Psoas muscle (tissue), 8 donors: ENCODE results near the gene RNF41. TPM values are rescaled to one million over a fixed set of nuclear protein-coding genes. Genes with fewer than 3 reads are reported as not detected.
"Not testable (repeated sequence)": the region's sequence is repeated elsewhere in the genome, so short reads cannot be mapped to it uniquely, and the experiment has no call there.

Experiments
- ATAC-seq, 4 donors: fragments of 200-7000 bp; cut with Tn5 transposase; one replicate each; pipeline ENCODE4 v1.9.1; 2020; ENCODE audit warnings: moderate library complexity in 3 of 4, mild to moderate bottlenecking in 2 of 4
- DNase-seq, 2 donors: peaks; one replicate each; pipeline ENCODE4 v3.0.0-alpha.2; 2020
- H3K27ac ChIP-seq: fragments of 200-600 bp; one replicate; pipeline ENCODE4 v1.8.0; 2022
- H3K27me3 ChIP-seq, 3 donors: fragments of 200-600 bp in 1 of 3; one replicate each; pipeline versions ENCODE4 v1.6.1 to v1.8.0; 2013 to 2022; ENCODE audit warnings: low read length in 2 of 3, mild to moderate bottlenecking in 2 of 3, moderate library complexity in 1 of 3; ENCODE audit not compliant: insufficient read depth in 3 of 3
- H3K36me3 ChIP-seq, 2 donors: fragments of 200-600 bp in 1 of 2; one replicate each; pipeline versions ENCODE4 v1.6.1 to v1.8.0; 2013 to 2022; ENCODE audit warnings: low read depth in 1 of 2, mild to moderate bottlenecking in 1 of 2, moderate library complexity in 1 of 2; ENCODE audit not compliant: insufficient read depth in 1 of 2
- H3K4me1 ChIP-seq: fragments of 200-600 bp; one replicate; pipeline ENCODE4 v1.8.0; 2022
- H3K4me3 ChIP-seq: fragments of 200-600 bp; one replicate; pipeline ENCODE4 v1.8.0; 2022; ENCODE audit warnings: mild to moderate bottlenecking
- H3K9me3 ChIP-seq: fragments of 200-600 bp; one replicate; pipeline ENCODE4 v1.8.0; 2022
- CTCF ChIP-seq: fragments of 200-600 bp; IDR thresholded peaks from one replicate; pipeline ENCODE4 v1.8.0; 2022; ENCODE audit warnings: antibody characterized with exemption
- WGBS, 3 donors: extraction: QIAGEN DNeasy Blood & Tissue Kit; methylation state at CpG; one replicate each; pipeline versions ENCODE4 v1.1.6 to v1.1.7; 2013; 5-methylcytosine and 5-hydroxymethylcytosine counted together
- intact Hi-C, 2 donors: fragments of 100-400 bp; cut with DNase I; formaldehyde crosslinking; loops; one replicate each; pipeline versions ENCODE4 v1.11.0 to v1.14.2; 2022
- long read RNA-seq, 2 donors: library from polyadenylated mRNA; unstranded; transcript quantifications; one replicate each; pipeline ENCODE4 v2.0.0, GENCODE V29; 2021
- polyA plus RNA-seq, 3 donors: library from polyadenylated mRNA; stranded (reverse); fragments of 200-250 nt; gene quantifications; one replicate each; pipeline ENCODE4 v1.2.3, GENCODE V29; 2013
- total RNA-seq, 4 donors: library from RNA; stranded (reverse); fragmentation: NEBNext Ultra II Directional in 2 of 4; extraction: Animal tissue kit (Norgen Biotek cat#: 25700) in 2 of 4; gene quantifications; one replicate each; pipeline versions ENCODE4 v1.2.1 to v1.2.4, GENCODE V29; 2021 to 2023
- donor health status: healthy with polysubstance abuse.
- donor health status: DM: no; HTN: no; CAD: no; lungs with moderate emphysema.
- donor health status: Bipolar disorder and iron deficiency.
- donor health status: healthy.
- donor health status: DM: yes; HTN: yes; CAD: no.
- donor health status: DM: no; HTN: no; CAD: no.
- donor health status: DM: no; HTN: no; CAD: no.
- donor health status: DM: yes; HTN: yes; CAD: no.

RNF41 gene
- total RNA-seq (10 to 100 TPM; 22.4 to 41.7 (median 34.8) TPM), polyA plus RNA-seq (10 to 100 TPM; 21.9 to 54.9 (median 22.9) TPM)
- long read RNA-seq, donor 1, full-length matches to known transcripts = 13 of 18 reads
- long read RNA-seq, donor 1, partial matches to known transcripts = 0 of 18 reads
- long read RNA-seq, donor 1, other reads (novel, unspliced or antisense) = 5 of 18 reads
- long read RNA-seq, donor 2, full-length matches to known transcripts = 36 of 48 reads
- long read RNA-seq, donor 2, partial matches to known transcripts = 2 of 48 reads
- long read RNA-seq, donor 2, other reads (novel, unspliced or antisense) = 10 of 48 reads

DNA sequence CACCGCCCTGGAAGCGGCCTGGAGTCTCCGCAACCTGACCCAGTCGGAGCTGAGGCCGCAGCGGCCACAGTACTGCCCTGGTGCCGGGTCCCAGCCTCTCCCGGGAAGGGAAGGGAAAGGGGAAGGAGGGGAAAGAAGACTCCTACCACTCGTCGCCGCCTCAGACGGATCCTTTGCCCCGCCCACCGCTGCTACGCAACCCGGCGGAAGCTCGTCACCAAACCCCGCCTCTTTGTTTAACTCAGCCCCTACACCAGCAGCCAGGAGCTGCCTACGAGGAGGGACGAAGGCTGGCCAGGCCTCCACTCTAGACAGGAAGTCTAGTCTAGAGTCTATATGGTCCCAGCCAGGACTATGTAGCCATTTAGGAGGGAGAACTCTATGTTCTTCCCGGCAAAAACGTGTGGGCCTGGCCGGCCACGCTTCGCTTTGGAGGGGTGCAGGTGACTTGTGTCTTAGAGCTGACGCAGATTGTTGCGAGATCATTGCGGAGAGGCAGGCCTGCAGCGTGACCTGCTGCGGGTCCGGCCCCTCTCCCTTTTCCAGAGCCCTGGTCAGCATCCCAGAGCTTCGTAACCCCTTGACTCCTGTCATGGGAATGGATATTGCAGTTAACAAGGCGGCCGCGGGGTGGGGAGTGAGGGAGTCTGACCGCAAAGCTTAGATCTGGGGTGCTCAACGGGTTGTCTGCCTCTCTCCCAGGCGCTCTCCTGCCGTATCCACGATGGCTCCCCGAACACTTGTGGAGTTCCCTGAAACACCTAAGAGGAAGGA is at the start of gene RNF41:
Gene RNF41 (minus strand): TSS at position 166 of the 774 bp plus-strand sequence. CDS start 7,875 bp downstream, outside the sequence.
- 0 to 1% (median 1%) methylated on average over 41 to 42 of the region's 42 CpGs for WGBS, 3 donors
- DNase-seq (peak; percentile 97 to 98), ATAC-seq (peak; percentile 85 to 88 (median 86))
- Histone ChIP-seq H3K4me3 (peak within 1 kb of the TSS; percentile 73), H3K9me3 (no peaks in the 10 kb centered on the region), H3K27me3 (no peaks in the 10 kb centered on the region), H3K36me3 (peaks cover 0 to 15% of the 10 kb centered on the region in 2 donors), H3K4me1 (peaks cover 40% of the 10 kb centered on the region), H3K27ac (peak within 1 kb of the TSS; percentile 96)
- intact Hi-C loops = loop anchor here (2.0 to 5.0 kb wide), 4 partner anchors 35 to 105 kb away; partner anchors contain the start of genes ANKRD52 (in 1 of the 2), RPL41 (in 1 of the 2), SMARCC2 (in 1 of the 2) and ZC3H10 (in 1 of the 2)
- peak; percentile 17 for TF ChIP-seq CTCF

GRCh38 chr12:56271031-56271430 is 49.3 kb upstream of the RNF41 start:
- 3 to 7% (median 7%) methylated on average over 1 of the region's 1 CpG for WGBS, 3 donors
- Histone ChIP-seq H3K4me1 (peaks cover 55% of the 10 kb centered on the region), H3K27ac (peak overlapping the region; percentile 65), H3K4me3 (peak overlapping the region; percentile 2), H3K9me3 (no peaks in the 10 kb centered on the region), H3K27me3 (no peaks in the 10 kb centered on the region), H3K36me3 (peaks cover 9 to 66% of the 10 kb centered on the region in 2 donors)
- intact Hi-C loops = no loop called here
- no peak for DNase-seq
- TF ChIP-seq CTCF = peak; percentile 45
- peak; percentile 61 to 83 (median 74) for ATAC-seq

- 7 to 14% (median 7%) methylated on average over 21 of the region's 21 CpGs for WGBS, 3 donors
- Histone ChIP-seq H3K27ac (peak overlapping the region; percentile 96), H3K4me3 (peak overlapping the region; percentile 87), H3K27me3 (no peaks in the 10 kb centered on the region), H3K4me1 (peaks cover 59% of the 10 kb centered on the region), H3K9me3 (no peaks in the 10 kb centered on the region), H3K36me3 (peaks cover 4 to 31% of the 10 kb centered on the region in 2 donors)
- TF ChIP-seq CTCF = no peak
- DNase-seq = peak; percentile 74 to 86
- intact Hi-C loops = no loop called here
- ATAC-seq = peak; percentile 15 to 59 (median 42)
These were observed 45.8 kb upstream of the RNF41 start for GRCh38 chr12:56267443-56268071.

DNA sequence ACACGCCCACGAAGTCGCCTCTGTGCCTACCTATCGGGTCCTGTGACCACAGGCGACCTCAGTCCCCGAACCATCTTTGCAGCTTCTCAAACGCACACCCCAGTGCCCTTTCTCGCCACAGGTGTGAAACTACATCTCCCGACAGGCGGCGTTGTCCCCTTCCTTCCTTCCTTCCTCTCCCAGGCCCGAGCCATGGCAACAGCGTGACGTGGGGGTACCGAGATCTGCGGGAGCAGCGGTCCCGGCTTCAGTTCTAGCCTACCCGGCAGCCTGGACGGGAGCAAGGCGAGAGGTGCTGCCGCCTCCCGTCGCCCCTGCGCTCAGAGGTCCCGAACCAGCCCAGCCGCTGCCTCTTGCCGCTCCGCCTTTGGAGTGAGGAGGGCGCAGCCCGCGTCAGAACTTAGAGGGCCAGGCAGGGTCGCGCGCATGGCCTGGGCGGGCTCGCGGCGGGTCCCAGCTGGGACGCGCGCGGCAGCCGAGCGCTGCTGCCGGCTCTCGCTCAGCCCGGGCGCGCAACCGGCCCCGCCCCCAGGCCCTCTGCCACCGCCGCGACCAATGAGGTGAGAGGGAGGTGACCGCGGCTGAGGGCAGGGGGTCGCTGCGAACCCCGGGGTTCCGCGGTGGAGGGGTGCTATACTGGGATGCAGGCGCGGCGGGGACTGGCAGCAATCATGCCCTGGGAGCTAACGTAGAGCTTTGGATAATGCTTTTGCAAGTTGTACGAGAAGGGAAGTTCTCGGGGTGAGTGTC is 45.1 kb upstream of the RNF41 start, which contains the start of gene COQ10A:
Gene COQ10A (plus strand): TSS at position 250 of the 750 bp plus-strand sequence. CDS start 177 bp downstream, at position 427.
- H3K27ac ChIP-seq = peak within 1 kb of the TSS; percentile 96
- H3K27me3 ChIP-seq = no peaks in the 10 kb centered on the region
- peaks cover 56% of the 10 kb centered on the region for H3K4me1 ChIP-seq
- ATAC-seq = peak; percentile 82 to 92 (median 86)
- H3K4me3 ChIP-seq = peak within 1 kb of the TSS; percentile 87
- no peaks in the 10 kb centered on the region for H3K9me3 ChIP-seq
- intact Hi-C loops = no loop called here
- 0% methylated on average over 62 to 68 of the region's 68 CpGs for WGBS, 3 donors
- TF ChIP-seq CTCF = peak; percentile 58
- H3K36me3 ChIP-seq = peaks cover 4 to 24% of the 10 kb centered on the region in 2 donors
- peak; percentile 89 to 95 for DNase-seq

- DNase-seq, intact Hi-C loops, H3K27me3 ChIP-seq, ATAC-seq, H3K9me3 ChIP-seq: not testable (repeated sequence)
- Histone ChIP-seq H3K4me1 (peaks cover 50% of the 10 kb centered on the region), H3K4me3 (peak overlapping the region; percentile 87), H3K27ac (peak overlapping the region; percentile 96), H3K36me3 (peaks cover 2 to 18% of the 10 kb centered on the region in 2 donors)
- 42 to 50% (median 43%) methylated on average over 16 of the region's 16 CpGs for WGBS, 3 donors
These were observed 44.5 kb upstream of the RNF41 start for GRCh38 chr12:56266068-56266692.

- H3K27me3 ChIP-seq, H3K36me3 ChIP-seq, DNase-seq, H3K27ac ChIP-seq, intact Hi-C loops, H3K4me3 ChIP-seq, H3K9me3 ChIP-seq, ATAC-seq: not testable (repeated sequence)
- WGBS, 3 donors = 87 to 91% (median 90%) methylated on average over 7 of the region's 7 CpGs
- H3K4me1 ChIP-seq = peaks cover 31% of the 10 kb centered on the region
These were observed 41.2 kb upstream of the RNF41 start for GRCh38 chr12:56262955-56263354.
